HG03097 (cell line): ENCODE measurements around the gene CAVIN1.
"Not testable (repeated sequence)": the region's sequence is repeated elsewhere in the genome, so short reads cannot be mapped to it uniquely, and the experiment has no call there.

ENCODE experiments used
- ATAC-seq: cut with Tn5 transposase; IDR thresholded peaks from one replicate; pipeline ENCODE4 v1.9.1; 2021; ENCODE audit not compliant: unreplicated experiment, low FRiP score

The CAVIN1 gene

GRCh38 chr17:42406615-42407288 is 16.3 kb downstream of the CAVIN1 start:
- no peak for ATAC-seq

- no peak for ATAC-seq
Measured at GRCh38 chr17:42405963-42406495, 17.0 kb downstream of the CAVIN1 start.

GRCh38 chr17:42405076-42405475 is 18.0 kb downstream of the CAVIN1 start:
- no peak for ATAC-seq

GRCh38 chr17:42404326-42405055 is 18.6 kb downstream of the CAVIN1 start:
- no peak for ATAC-seq

GRCh38 chr17:42403150-42403549 is 19.9 kb downstream of the CAVIN1 start:
- no peak for ATAC-seq

GRCh38 chr17:42402117-42402516 is 20.9 kb downstream of the CAVIN1 start:
- ATAC-seq = no peak

GRCh38 chr17:42400844-42401375 is 22.1 kb downstream of the CAVIN1 start:
- ATAC-seq = not testable (repeated sequence)

GRCh38 chr17:42399948-42400843 is 22.9 kb downstream of the CAVIN1 start:
- ATAC-seq = no peak

- no peak for ATAC-seq
Measured at GRCh38 chr17:42399121-42399520, 23.9 kb downstream of the CAVIN1 start.

GRCh38 chr17:42395601-42396000 is 27.5 kb downstream of the CAVIN1 start:
- not testable (repeated sequence) for ATAC-seq

- no peak for ATAC-seq
Measured at GRCh38 chr17:42394838-42395237, 28.2 kb downstream of the CAVIN1 start.

GRCh38 chr17:42392692-42393415 is 30.2 kb downstream of the CAVIN1 start:
- ATAC-seq = no peak

GRCh38 chr17:42391439-42391838 is 31.6 kb downstream of the CAVIN1 start:
- not testable (repeated sequence) for ATAC-seq

GRCh38 chr17:42389899-42390298 is 33.2 kb downstream of the CAVIN1 start:
- no peak for ATAC-seq

- peak; percentile 7 for ATAC-seq
Measured at GRCh38 chr17:42389135-42389417, 34.0 kb downstream of the CAVIN1 start.

- peak; percentile 87 for ATAC-seq
Measured at GRCh38 chr17:42388381-42389134, 34.5 kb downstream of the CAVIN1 start, which contains the start of gene STAT3. STAT3 (minus strand) TSS chr17:42388442; CDS start chr17:42348516, 39,926 bp downstream.

GRCh38 chr17:42387661-42388380 is 35.2 kb downstream of the CAVIN1 start:
- no peak for ATAC-seq

GRCh38 chr17:42386777-42387657 is 36.0 kb downstream of the CAVIN1 start:
- ATAC-seq = no peak
